Esophagus muscularis mucosa (tissue), 4 donors: ENCODE measurements around the gene PDE4D. TPM values are rescaled to one million over a fixed set of nuclear protein-coding genes. Genes with fewer than 3 reads are reported as not detected.

ENCODE experiments used
- DNase-seq: peaks from one replicate; pipeline ENCODE4 v3.0.0-alpha.2; 2017; ENCODE audit errors: extremely low spot score
- H3K27ac ChIP-seq, 4 donors: fragments of 200-600 bp; sonication (generic); replicated peaks in 1 of 4; 1 replicate in 3 of 4; 2 replicates in 1 of 4; pipeline ENCODE4 v1.5.1; 2016 to 2019; ENCODE audit warnings: mild to moderate bottlenecking in 1 of 4
- H3K27me3 ChIP-seq, 4 donors: fragments of 200-600 bp; sonication (generic); one replicate each; pipeline versions ENCODE4 v1.5.1 to v1.6.0; 2016 to 2019
- H3K36me3 ChIP-seq, 4 donors: fragments of 200-600 bp; sonication (generic); one replicate each; pipeline ENCODE4 v1.5.1; 2016 to 2019
- H3K4me1 ChIP-seq, 4 donors: fragments of 200-600 bp; sonication (generic); one replicate each; pipeline ENCODE4 v1.5.1; 2016 to 2019
- H3K4me3 ChIP-seq, 4 donors: fragments of 200-600 bp; sonication (generic); 1 replicate in 2 of 4; 2 replicates in 2 of 4; pipeline ENCODE4 v1.5.1; 2016 to 2019; ENCODE audit warnings: mild to moderate bottlenecking in 4 of 4, moderate library complexity in 1 of 4
- H3K9me3 ChIP-seq, 4 donors: fragments of 200-600 bp; sonication (generic); 1 replicate in 3 of 4; 2 replicates in 1 of 4; pipeline ENCODE4 v1.5.1; 2016 to 2019
- EP300 ChIP-seq: sonication (generic); formaldehyde crosslinking; IDR thresholded peaks from one replicate; pipeline ENCODE4 v1.6.1; 2017; ENCODE audit warnings: antibody characterized with exemption
- POLR2A ChIP-seq: fragments of 450-650 bp; IDR thresholded peaks from one replicate; pipeline ENCODE4 v1.6.1; 2017; ENCODE audit warnings: antibody characterized with exemption, moderate library complexity, mild to moderate bottlenecking, low read depth
- POLR2AphosphoS5 ChIP-seq, 2 donors: sonication (generic); formaldehyde crosslinking; IDR thresholded peaks; one replicate each; pipeline ENCODE4 v1.6.1; 2017; ENCODE audit warnings: antibody characterized with exemption in 2 of 2
- WGBS: methylation state at CpG from one replicate; pipeline ENCODE4 v1.1.5; 2018; 5-methylcytosine and 5-hydroxymethylcytosine counted together
- intact Hi-C: fragments of 100-400 bp; cut with DNase I; formaldehyde crosslinking; loops from one replicate; pipeline ENCODE4 v1.15.1; 2023
- total RNA-seq, 4 donors: library from RNA; depleted of rRNA; stranded (reverse); fragments of >200 nt; gene quantifications; one replicate each; pipeline versions ENCODE4 v1.1.0 to v1.2.1, GENCODE V29; 2016
- TF ChIP-seq, protein P1 (sequence below), 3 experiments: fragments of 200-600 bp in 2 of 3; fragments of 450-650 bp in 1 of 3; sonication (generic) in 2 of 3; IDR thresholded peaks; one replicate each; pipeline ENCODE4 v1.5.1; 2017 to 2019; ENCODE audit warnings: antibody characterized with exemption in 3 of 3, mild to moderate bottlenecking in 2 of 3, moderate library complexity in 1 of 3

PDE4D gene
- total RNA-seq, 4 donors from 2014 or later = 39.2 to 87.0 (median 50.2) TPM

DNA sequence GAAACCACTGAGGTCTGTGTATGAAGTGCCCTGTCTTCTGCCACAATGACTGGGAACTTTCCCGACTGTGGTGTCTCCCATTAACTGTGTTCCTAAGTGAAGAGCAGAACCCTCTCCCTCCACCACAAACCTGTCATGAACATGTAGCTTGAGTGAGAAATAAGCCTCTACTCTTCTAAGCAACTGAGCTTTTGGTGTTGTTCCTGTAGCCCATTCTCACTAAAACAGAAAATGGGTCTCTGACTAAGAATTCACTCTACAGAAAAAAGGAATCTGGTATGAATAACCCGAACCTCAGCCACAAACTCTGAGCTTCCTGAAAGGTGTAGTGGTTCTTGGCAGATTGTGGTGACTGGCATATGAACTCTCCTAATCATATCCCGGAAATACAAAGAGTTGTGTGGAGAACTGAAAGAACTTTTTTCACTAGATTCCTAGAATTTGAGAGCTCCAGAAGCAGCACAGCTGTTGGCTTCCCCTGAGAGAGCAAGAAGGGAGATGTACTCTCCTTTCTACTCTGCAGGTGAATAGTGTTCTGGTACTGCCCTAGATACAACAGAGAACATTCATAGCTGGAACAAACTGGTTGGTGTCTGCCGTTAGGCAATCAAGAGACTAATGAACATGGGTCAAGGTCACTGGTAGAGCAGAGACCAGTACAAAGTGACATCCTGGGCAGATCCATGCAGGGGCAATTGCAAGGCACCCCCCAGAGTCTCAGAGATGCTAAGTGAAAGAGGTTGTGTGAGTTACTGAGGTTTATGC, 283.8 kb downstream of the PDE4D start:
- H3K27me3 ChIP-seq = no peaks in the 10 kb centered on the region
- intact Hi-C loops = no loop called here

GRCh38 chr5:59608745-59609144, 284.8 kb downstream of the PDE4D start:
- Histone ChIP-seq H3K27me3 (no peaks in the 10 kb centered on the region), H3K27ac (no peak overlapping the region), H3K36me3 (no peaks in the 10 kb centered on the region), H3K9me3 (no peaks in the 10 kb centered on the region), H3K4me3 (no peak overlapping the region), H3K4me1 (peaks cover 0 to 9% (median 8%) of the 10 kb centered on the region in 4 donors)
- WGBS = 85% methylated on average over 2 of the region's 2 CpGs
- intact Hi-C loops = no loop called here
- DNase-seq = no peak
- no peak for TF ChIP-seq EP300
- no peak for TF ChIP-seq POLR2AphosphoS5 (IDR thresholded peaks at IDR 0.05)
- TF ChIP-seq, protein P1, sequence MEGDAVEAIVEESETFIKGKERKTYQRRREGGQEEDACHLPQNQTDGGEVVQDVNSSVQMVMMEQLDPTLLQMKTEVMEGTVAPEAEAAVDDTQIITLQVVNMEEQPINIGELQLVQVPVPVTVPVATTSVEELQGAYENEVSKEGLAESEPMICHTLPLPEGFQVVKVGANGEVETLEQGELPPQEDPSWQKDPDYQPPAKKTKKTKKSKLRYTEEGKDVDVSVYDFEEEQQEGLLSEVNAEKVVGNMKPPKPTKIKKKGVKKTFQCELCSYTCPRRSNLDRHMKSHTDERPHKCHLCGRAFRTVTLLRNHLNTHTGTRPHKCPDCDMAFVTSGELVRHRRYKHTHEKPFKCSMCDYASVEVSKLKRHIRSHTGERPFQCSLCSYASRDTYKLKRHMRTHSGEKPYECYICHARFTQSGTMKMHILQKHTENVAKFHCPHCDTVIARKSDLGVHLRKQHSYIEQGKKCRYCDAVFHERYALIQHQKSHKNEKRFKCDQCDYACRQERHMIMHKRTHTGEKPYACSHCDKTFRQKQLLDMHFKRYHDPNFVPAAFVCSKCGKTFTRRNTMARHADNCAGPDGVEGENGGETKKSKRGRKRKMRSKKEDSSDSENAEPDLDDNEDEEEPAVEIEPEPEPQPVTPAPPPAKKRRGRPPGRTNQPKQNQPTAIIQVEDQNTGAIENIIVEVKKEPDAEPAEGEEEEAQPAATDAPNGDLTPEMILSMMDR (IDR thresholded peaks at IDR 0.05) = no peak
- no peak for TF ChIP-seq POLR2A

More for the DNA sequence above, 283.8 kb downstream of the PDE4D start:
- TF ChIP-seq POLR2A (no peak), EP300 (no peak), POLR2AphosphoS5 (IDR thresholded peaks at IDR 0.05) (no peak)
- TF ChIP-seq, protein P1 (IDR thresholded peaks at IDR 0.05) = no peak
- peaks cover 0 to 9% (median 8%) of the 10 kb centered on the region in 4 donors for H3K4me1 ChIP-seq
- 80% methylated on average over 4 of the region's 4 CpGs for WGBS
- no peak overlapping the region for H3K4me3 ChIP-seq
- no peaks in the 10 kb centered on the region for H3K9me3 ChIP-seq
- no peaks in the 10 kb centered on the region for H3K36me3 ChIP-seq
- no peak for DNase-seq
- no peak overlapping the region for H3K27ac ChIP-seq

DNA sequence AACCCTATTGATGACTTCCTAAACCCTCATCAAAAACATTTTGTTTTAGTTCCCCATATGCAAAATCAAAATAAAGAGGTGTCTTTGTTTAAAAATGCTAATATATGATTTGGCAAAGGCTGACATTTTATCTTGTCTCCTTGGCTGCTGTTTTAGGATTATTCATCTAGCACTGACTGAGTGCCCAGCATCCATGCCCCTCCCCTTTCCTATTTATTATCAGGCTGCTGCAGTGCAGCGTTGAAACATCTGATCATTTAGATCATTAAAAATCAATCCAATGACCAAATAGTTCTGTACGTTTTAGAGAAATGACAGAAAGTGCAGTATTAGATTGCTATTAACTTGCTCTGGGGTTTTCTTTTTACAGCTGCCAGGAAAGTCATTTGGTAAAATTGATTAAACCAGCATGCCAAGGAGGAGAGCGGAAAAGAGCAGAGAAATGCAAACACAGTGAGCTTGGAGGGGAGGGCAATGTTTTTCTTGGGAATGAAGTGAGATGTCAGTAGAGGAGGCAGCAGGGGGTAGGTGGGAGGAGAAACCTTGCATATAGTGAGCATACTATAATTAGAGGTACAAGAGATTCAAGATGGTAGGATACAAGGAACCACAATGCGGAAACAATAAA, 286.3 kb downstream of the PDE4D start:
- intact Hi-C loops = no loop called here
- no peak for DNase-seq
- WGBS = 54% methylated on average over 4 of the region's 4 CpGs
- peaks cover 0 to 9% (median 8%) of the 10 kb centered on the region in 4 donors for H3K4me1 ChIP-seq
- H3K27me3 ChIP-seq = no peaks in the 10 kb centered on the region
- no peak overlapping the region for H3K4me3 ChIP-seq
- no peaks in the 10 kb centered on the region for H3K36me3 ChIP-seq
- no peaks in the 10 kb centered on the region for H3K9me3 ChIP-seq
- TF ChIP-seq POLR2A (no peak), POLR2AphosphoS5 (IDR thresholded peaks at IDR 0.05) (no peak), EP300 (no peak)
- TF ChIP-seq, protein P1 (IDR thresholded peaks at IDR 0.05) = no peak
- no peak overlapping the region for H3K27ac ChIP-seq

DNA sequence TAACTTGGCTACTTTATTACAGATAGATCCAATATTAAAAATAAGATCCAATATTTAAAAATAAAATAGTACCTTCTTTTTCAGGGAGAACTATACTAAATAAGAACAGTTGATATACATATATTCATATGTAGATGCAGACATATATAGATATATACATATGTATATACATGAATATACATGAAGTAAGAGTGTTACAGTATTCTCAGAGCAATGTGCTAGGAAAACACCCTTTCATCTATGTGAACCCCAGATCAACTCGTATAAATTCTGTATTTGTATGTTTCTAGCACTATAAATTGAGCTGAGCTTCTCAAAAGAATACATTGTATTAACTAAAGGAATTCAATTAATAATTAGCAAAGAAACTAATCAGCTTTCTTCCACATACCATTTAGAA, 287.6 kb downstream of the PDE4D start:
- Histone ChIP-seq H3K9me3 (no peaks in the 10 kb centered on the region), H3K4me1 (peaks cover 0 to 9% (median 8%) of the 10 kb centered on the region in 4 donors), H3K27me3 (no peaks in the 10 kb centered on the region), H3K4me3 (no peak overlapping the region), H3K36me3 (no peaks in the 10 kb centered on the region), H3K27ac (no peak overlapping the region)
- TF ChIP-seq POLR2A (no peak), EP300 (no peak), POLR2AphosphoS5 (IDR thresholded peaks at IDR 0.05) (no peak)
- intact Hi-C loops = no loop called here
- WGBS = 95% methylated on average over 1 of the region's 1 CpG
- no peak for DNase-seq

DNA sequence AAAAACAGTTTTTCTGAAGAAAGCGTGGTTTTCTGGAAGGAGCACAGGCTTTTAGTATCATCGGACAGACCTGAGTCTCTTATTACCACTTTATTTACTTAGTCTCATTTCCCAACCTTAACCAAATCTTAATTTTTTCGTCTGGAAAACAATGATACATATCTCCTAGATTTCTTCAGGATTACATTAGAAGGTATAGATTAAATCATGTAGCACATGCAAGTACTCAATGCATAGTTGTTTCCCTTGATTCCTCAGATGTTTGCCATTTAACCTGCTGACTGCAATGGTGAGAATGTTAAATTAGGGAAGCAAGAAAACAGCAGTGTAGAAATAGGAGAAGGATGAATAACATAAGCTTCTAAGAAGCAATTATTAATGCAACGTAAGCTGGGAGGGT, 289.4 kb downstream of the PDE4D start:
- Histone ChIP-seq H3K36me3 (no peaks in the 10 kb centered on the region), H3K4me1 (peaks cover 0 to 9% (median 8%) of the 10 kb centered on the region in 4 donors), H3K27ac (no peak overlapping the region), H3K27me3 (no peaks in the 10 kb centered on the region), H3K4me3 (no peak overlapping the region), H3K9me3 (no peaks in the 10 kb centered on the region)
- WGBS = 95% methylated on average over 4 of the region's 4 CpGs
- no peak for DNase-seq
- TF ChIP-seq EP300 = no peak
- TF ChIP-seq POLR2AphosphoS5 (IDR thresholded peaks at IDR 0.05) = no peak
- intact Hi-C loops = no loop called here
